GM06990 (cell line): ENCODE data around the gene SIGLEC1.
A peak's percentile ranks its signal among the peaks of the same experiment; 100 is the strongest.

Experiments
- DNase-seq: peaks from one replicate; pipeline ENCODE4 v3.0.0-alpha.2; 2011; ENCODE audit not compliant: insufficient read length; ENCODE audit errors: extremely low read depth
- H3K27me3 ChIP-seq: replicated peaks from 2 replicates; pipeline ENCODE4 v1.6.0; 2011; ENCODE audit warnings: low read length; ENCODE audit not compliant: control insufficient read depth, insufficient read depth
- H3K36me3 ChIP-seq: 2 replicates; pipeline ENCODE4 v1.5.1; 2011; ENCODE audit warnings: low read length; ENCODE audit not compliant: control insufficient read depth, insufficient read depth
- H3K4me3 ChIP-seq: replicated peaks from 2 replicates; pipeline ENCODE4 v1.5.1; 2011; ENCODE audit warnings: low read depth, mild to moderate bottlenecking, control low read depth, low read length
- CTCF ChIP-seq: IDR thresholded peaks from 2 replicates; pipeline ENCODE4 v1.5.1; 2011; ENCODE audit warnings: low read length, control low read depth, mild to moderate bottlenecking, inconsistent platforms; ENCODE audit not compliant: insufficient read depth, poor library complexity, severe bottlenecking

SIGLEC1 gene

GRCh38 chr20:3674995-3675900 is 37.2 kb downstream of the SIGLEC1 start:
- no peak for DNase-seq

GRCh38 chr20:3674447-3674846 is 38.0 kb downstream of the SIGLEC1 start:
- H3K36me3 ChIP-seq, result no peaks in the 10 kb centered on the region
- no peak for DNase-seq
- no peak for TF ChIP-seq CTCF
- no peaks in the 10 kb centered on the region; the same call in 1 of the 2 replicates for H3K27me3 ChIP-seq
- no peak overlapping the region for H3K4me3 ChIP-seq

More at GRCh38 chr20:3674995-3675900, 37.2 kb downstream of the SIGLEC1 start:
- Histone ChIP-seq H3K4me3 (no peak overlapping the region), H3K27me3 (no peaks in the 10 kb centered on the region; the same call in 1 of the 2 replicates), H3K36me3 (no peaks in the 10 kb centered on the region)
- TF ChIP-seq CTCF, result no peak

- no peaks in the 10 kb centered on the region; the same call in 1 of the 2 replicates for H3K27me3 ChIP-seq
- no peak for TF ChIP-seq CTCF
- H3K36me3 ChIP-seq, result no peaks in the 10 kb centered on the region
- DNase-seq, result no peak
- no peak overlapping the region for H3K4me3 ChIP-seq
Measured at GRCh38 chr20:3673221-3674070, 39.0 kb downstream of the SIGLEC1 start.

- Histone ChIP-seq H3K4me3 (no peak overlapping the region), H3K27me3 (no peaks in the 10 kb centered on the region; the same call in 1 of the 2 replicates), H3K36me3 (no peaks in the 10 kb centered on the region)
- peak; percentile 8 for TF ChIP-seq CTCF
- no peak for DNase-seq
Measured at GRCh38 chr20:3672547-3673171, 39.7 kb downstream of the SIGLEC1 start.

- Histone ChIP-seq H3K27me3 (no peaks in the 10 kb centered on the region; the same call in 1 of the 2 replicates), H3K4me3 (no peak overlapping the region), H3K36me3 (no peaks in the 10 kb centered on the region)
- DNase-seq, result no peak
- TF ChIP-seq CTCF, result no peak
Measured at GRCh38 chr20:3671986-3672546, 40.3 kb downstream of the SIGLEC1 start.
